ENCODE measurements around the gene IL32. TPM values are rescaled to one million over a fixed set of nuclear protein-coding genes. Genes with fewer than 3 reads are reported as not detected.

Gene IL32
- total RNA-seq, 1 experiment from 2014 or later: 4.7 TPM

DNA sequence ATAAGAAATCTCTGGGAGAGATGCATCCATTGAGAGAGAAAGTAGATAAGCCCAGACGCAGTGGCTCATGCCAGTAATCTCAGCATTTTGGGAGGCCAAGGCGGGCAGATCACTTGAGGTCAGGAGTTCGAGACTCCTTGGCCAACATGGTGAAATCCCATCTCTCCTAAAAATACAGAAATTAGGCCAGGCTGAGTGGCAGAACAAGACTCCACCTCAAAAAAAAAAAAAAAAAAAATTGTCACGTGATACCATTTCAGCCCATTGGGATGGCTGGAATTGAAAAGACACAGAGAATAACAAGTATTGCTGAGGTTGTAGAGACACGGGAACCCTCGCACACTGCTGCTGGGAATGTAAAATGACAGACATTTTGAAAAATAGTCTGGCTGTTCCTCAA is 2.9 kb upstream of the IL32 start (continued):
- no peak for TF ChIP-seq PRDM15 (CRISPR knock-in tag; IDR thresholded peaks at IDR 0.05)
- TF ChIP-seq, protein P1, sequence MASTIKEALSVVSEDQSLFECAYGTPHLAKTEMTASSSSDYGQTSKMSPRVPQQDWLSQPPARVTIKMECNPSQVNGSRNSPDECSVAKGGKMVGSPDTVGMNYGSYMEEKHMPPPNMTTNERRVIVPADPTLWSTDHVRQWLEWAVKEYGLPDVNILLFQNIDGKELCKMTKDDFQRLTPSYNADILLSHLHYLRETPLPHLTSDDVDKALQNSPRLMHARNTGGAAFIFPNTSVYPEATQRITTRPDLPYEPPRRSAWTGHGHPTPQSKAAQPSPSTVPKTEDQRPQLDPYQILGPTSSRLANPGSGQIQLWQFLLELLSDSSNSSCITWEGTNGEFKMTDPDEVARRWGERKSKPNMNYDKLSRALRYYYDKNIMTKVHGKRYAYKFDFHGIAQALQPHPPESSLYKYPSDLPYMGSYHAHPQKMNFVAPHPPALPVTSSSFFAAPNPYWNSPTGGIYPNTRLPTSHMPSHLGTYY (CRISPR knock-in tag; IDR thresholded peaks at IDR 0.05): no peak
- no peak for TF ChIP-seq ZMAT4 (CRISPR knock-in tag; IDR thresholded peaks at IDR 0.05)
- TF ChIP-seq CTCF (IDR thresholded peaks at IDR 0.05): no peak
- TF ChIP-seq AR (CRISPR knock-in tag; IDR thresholded peaks at IDR 0.05): no peak
- no peak for TF ChIP-seq GRHL2 (CRISPR knock-in tag; IDR thresholded peaks at IDR 0.05; ENCODE audit: insufficient replicate concordance, severe bottlenecking)
- TF ChIP-seq, protein P2, sequence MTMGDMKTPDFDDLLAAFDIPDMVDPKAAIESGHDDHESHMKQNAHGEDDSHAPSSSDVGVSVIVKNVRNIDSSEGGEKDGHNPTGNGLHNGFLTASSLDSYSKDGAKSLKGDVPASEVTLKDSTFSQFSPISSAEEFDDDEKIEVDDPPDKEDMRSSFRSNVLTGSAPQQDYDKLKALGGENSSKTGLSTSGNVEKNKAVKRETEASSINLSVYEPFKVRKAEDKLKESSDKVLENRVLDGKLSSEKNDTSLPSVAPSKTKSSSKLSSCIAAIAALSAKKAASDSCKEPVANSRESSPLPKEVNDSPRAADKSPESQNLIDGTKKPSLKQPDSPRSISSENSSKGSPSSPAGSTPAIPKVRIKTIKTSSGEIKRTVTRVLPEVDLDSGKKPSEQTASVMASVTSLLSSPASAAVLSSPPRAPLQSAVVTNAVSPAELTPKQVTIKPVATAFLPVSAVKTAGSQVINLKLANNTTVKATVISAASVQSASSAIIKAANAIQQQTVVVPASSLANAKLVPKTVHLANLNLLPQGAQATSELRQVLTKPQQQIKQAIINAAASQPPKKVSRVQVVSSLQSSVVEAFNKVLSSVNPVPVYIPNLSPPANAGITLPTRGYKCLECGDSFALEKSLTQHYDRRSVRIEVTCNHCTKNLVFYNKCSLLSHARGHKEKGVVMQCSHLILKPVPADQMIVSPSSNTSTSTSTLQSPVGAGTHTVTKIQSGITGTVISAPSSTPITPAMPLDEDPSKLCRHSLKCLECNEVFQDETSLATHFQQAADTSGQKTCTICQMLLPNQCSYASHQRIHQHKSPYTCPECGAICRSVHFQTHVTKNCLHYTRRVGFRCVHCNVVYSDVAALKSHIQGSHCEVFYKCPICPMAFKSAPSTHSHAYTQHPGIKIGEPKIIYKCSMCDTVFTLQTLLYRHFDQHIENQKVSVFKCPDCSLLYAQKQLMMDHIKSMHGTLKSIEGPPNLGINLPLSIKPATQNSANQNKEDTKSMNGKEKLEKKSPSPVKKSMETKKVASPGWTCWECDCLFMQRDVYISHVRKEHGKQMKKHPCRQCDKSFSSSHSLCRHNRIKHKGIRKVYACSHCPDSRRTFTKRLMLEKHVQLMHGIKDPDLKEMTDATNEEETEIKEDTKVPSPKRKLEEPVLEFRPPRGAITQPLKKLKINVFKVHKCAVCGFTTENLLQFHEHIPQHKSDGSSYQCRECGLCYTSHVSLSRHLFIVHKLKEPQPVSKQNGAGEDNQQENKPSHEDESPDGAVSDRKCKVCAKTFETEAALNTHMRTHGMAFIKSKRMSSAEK (CRISPR knock-in tag; IDR thresholded peaks at IDR 0.05; ENCODE audit: borderline replicate concordance): no peak
- TF ChIP-seq ZNF425 (CRISPR knock-in tag; conservative IDR thresholded peaks at IDR 0.05): no peak
- TF ChIP-seq ATF1 (CRISPR knock-in tag; IDR thresholded peaks at IDR 0.05): no peak

Data from WTC11 (cell line).